HepG2 (cell line): ENCODE measurements around the gene E2F1. TPM values are rescaled to one million over a fixed set of nuclear protein-coding genes. Genes with fewer than 3 reads are reported as not detected.

Experiments
- AFF4 ChIP-seq: sonication (generic); formaldehyde crosslinking; IDR thresholded peaks from 2 replicates; pipeline ENCODE4 v1.4.0; 2020; ENCODE audit warnings: missing genetic modification reagents
- ARID3A ChIP-seq: IDR thresholded peaks from 2 replicates; pipeline ENCODE4 v1.6.1; 2012; ENCODE audit warnings: low read depth, low read length, improper control_type of control experiment
- DR1 ChIP-seq: sonication (generic); formaldehyde crosslinking; IDR thresholded peaks from 2 replicates; pipeline ENCODE4 v1.8.0; 2021; ENCODE audit warnings: mild to moderate bottlenecking, missing genetic modification reagents, inconsistent platforms
- EEA1 ChIP-seq: sonication (generic); formaldehyde crosslinking; IDR thresholded peaks from 2 replicates; pipeline ENCODE4 v1.5.1; 2020; ENCODE audit warnings: mild to moderate bottlenecking, missing genetic modification reagents, borderline replicate concordance
- GFI1 ChIP-seq: sonication (generic); formaldehyde crosslinking; IDR thresholded peaks from 2 replicates; pipeline ENCODE4 v1.5.0; 2020; ENCODE audit warnings: missing genetic modification reagents, mild to moderate bottlenecking, borderline replicate concordance
- HDAC6 ChIP-seq: fragments of 200-600 bp; sonication (generic); IDR thresholded peaks from 2 replicates; pipeline ENCODE4 v1.7.0; 2017; ENCODE audit warnings: mild to moderate bottlenecking, antibody characterized with exemption, low read length, low read depth
- HOXA7 ChIP-seq: sonication (generic); formaldehyde crosslinking; IDR thresholded peaks from 2 replicates; pipeline ENCODE4 v1.8.1; 2022; ENCODE audit warnings: mild to moderate bottlenecking, missing genetic modification reagents, moderate library complexity
- KAT7 ChIP-seq: IDR thresholded peaks from 2 replicates; pipeline ENCODE4 v1.6.1; 2018; ENCODE audit warnings: borderline replicate concordance, missing compliant biosample characterization
- LRRFIP1 ChIP-seq: sonication (generic); formaldehyde crosslinking; conservative IDR thresholded peaks from 2 replicates; pipeline ENCODE4 v1.4.0; 2020; ENCODE audit warnings: missing genetic modification reagents
- NONO ChIP-seq, 2 experiments: fragments of 450-650 bp in 1 of 2; sonication (generic) in 1 of 2; formaldehyde crosslinking in 1 of 2; IDR thresholded peaks in 1 of 2; conservative IDR thresholded peaks in 1 of 2; 2 replicates each; pipeline versions ENCODE4 v1.6.1 to v1.8.0; 2017 to 2022; ENCODE audit warnings: mild to moderate bottlenecking in 1 of 2, missing genetic modification reagents in 1 of 2, moderate library complexity in 1 of 2
- NR0B2 ChIP-seq: sonication (generic); formaldehyde crosslinking; IDR thresholded peaks from 2 replicates; pipeline ENCODE4 v1.4.0; 2020; ENCODE audit warnings: mild to moderate bottlenecking, missing genetic modification reagents
- XBP1 ChIP-seq: sonication (generic); formaldehyde crosslinking; IDR thresholded peaks from 2 replicates; pipeline ENCODE4 v1.5.0; 2020; ENCODE audit warnings: missing genetic modification reagents
- ZFP1 ChIP-seq: IDR thresholded peaks from 2 replicates; pipeline ENCODE4 v1.6.1; 2016
- ZNF124 ChIP-seq: sonication (generic); formaldehyde crosslinking; IDR thresholded peaks from 2 replicates; pipeline ENCODE4 v1.4.0; 2020; ENCODE audit warnings: missing genetic modification reagents
- ZNF282 ChIP-seq: fragments of 450-650 bp; IDR thresholded peaks from 2 replicates; pipeline ENCODE4 v1.6.1; 2018; ENCODE audit not compliant: partially characterized antibody
- ZNF331 ChIP-seq: sonication (generic); formaldehyde crosslinking; IDR thresholded peaks from 2 replicates; pipeline ENCODE4 v1.4.0; 2020; ENCODE audit warnings: missing genetic modification reagents
- ZNF451 ChIP-seq: sonication (generic); formaldehyde crosslinking; IDR thresholded peaks from 2 replicates; pipeline ENCODE4 v1.5.0; 2020; ENCODE audit warnings: mild to moderate bottlenecking, missing genetic modification reagents
- ZNF484 ChIP-seq: sonication (generic); formaldehyde crosslinking; IDR thresholded peaks from 2 replicates; pipeline ENCODE4 v1.5.1; 2020; ENCODE audit warnings: mild to moderate bottlenecking, low read depth, missing genetic modification reagents, borderline replicate concordance
- ZNF572 ChIP-seq: sonication (generic); formaldehyde crosslinking; IDR thresholded peaks from 2 replicates; pipeline ENCODE4 v1.5.1; 2020; ENCODE audit warnings: mild to moderate bottlenecking, missing genetic modification reagents
- ZNF598 ChIP-seq: sonication (generic); formaldehyde crosslinking; IDR thresholded peaks from 2 replicates; pipeline ENCODE4 v1.5.1; 2020; ENCODE audit warnings: mild to moderate bottlenecking, missing genetic modification reagents, borderline replicate concordance
- ZNF670 ChIP-seq: sonication (generic); formaldehyde crosslinking; IDR thresholded peaks from 2 replicates; pipeline ENCODE4 v1.8.0; 2022; ENCODE audit warnings: mild to moderate bottlenecking, missing genetic modification reagents, borderline replicate concordance
- ZNF720 ChIP-seq: sonication (generic); formaldehyde crosslinking; IDR thresholded peaks from 2 replicates; pipeline ENCODE4 v1.4.0; 2020; ENCODE audit warnings: missing genetic modification reagents
- ZNF850 ChIP-seq: sonication (generic); formaldehyde crosslinking; conservative IDR thresholded peaks from 2 replicates; pipeline ENCODE4 v1.9.0; 2021; ENCODE audit warnings: mild to moderate bottlenecking, missing genetic modification reagents
- polyA plus RNA-seq, 8 experiments: library from polyadenylated mRNA; depleted of rRNA in 3 of 8; stranded (reverse) in 7 of 8; unstranded in 1 of 8; fragments of >200 nt; fragmentation: Illumina TruSeq in 4 of 8; extraction: Trizol in 4 of 8; gene quantifications; 2 replicates each; pipeline versions ENCODE4 v1.2.1 to v1.2.3, GENCODE V29; 2011 to 2016; ENCODE audit warnings: low read depth in 4 of 8, missing spikeins in 1 of 8, mixed read lengths in 1 of 8; ENCODE audit not compliant: insufficient read depth in 1 of 8
- total RNA-seq, 5 experiments: library from RNA; depleted of rRNA; stranded (reverse); fragments of >200 nt; fragmentation: Illumina TruSeq; extraction: Trizol; gene quantifications; 2 replicates each; pipeline ENCODE4 v1.2.3, GENCODE V29; 2016; ENCODE audit warnings: low read depth in 1 of 5

E2F1 gene
- total and polyA plus RNA-seq, 2 of the 13 experiments (the other 11 are each of a cell fraction or from before 2014, with no cell fraction given): 25.5 to 39.4 TPM

GRCh38 chr20:33731693-33732165 is 45.5 kb upstream of the E2F1 start, which contains the start of gene ZNF341 (continued):
- TF ChIP-seq ZNF572 (CRISPR knock-in tag) (0 out of 2 replicates have a peak, but pooled peaks have one; percentile 48), ZNF598 (peak; percentile 71; the same call in 1 of the 2 replicates), ZNF331 (CRISPR knock-in tag) (peak; percentile 6; the same call in 1 of the 2 replicates), GFI1 (no peak), LRRFIP1 (CRISPR knock-in tag) (0 out of 2 replicates have a peak, but pooled peaks have one; percentile 83), AFF4 (CRISPR knock-in tag) (no peak), KAT7 (CRISPR knock-in tag) (peak; percentile 95; the same call in 1 of the 2 replicates), ARID3A (no peak), ZFP1 (CRISPR knock-in tag) (peak; percentile 43; the same call in 1 of the 2 replicates), ZNF720 (CRISPR knock-in tag) (no peak), ZNF850 (no peak), ZNF124 (peak; percentile 96), EEA1 (no peak), NONO (IDR thresholded peaks at IDR 0.05) (no peak), NONO (CRISPR knock-in tag; conservative IDR thresholded peaks at IDR 0.05) (peak; percentile 60; the same call in 1 of the 2 replicates), XBP1 (CRISPR knock-in tag) (no peak), HOXA7 (CRISPR knock-in tag) (no peak), ZNF451 (0 out of 2 replicates have a peak, but pooled peaks have one; percentile 20), ZNF484 (CRISPR knock-in tag) (no peak), ZNF282 (no peak), DR1 (CRISPR knock-in tag) (no peak), NR0B2 (CRISPR knock-in tag) (no peak), ZNF670 (CRISPR knock-in tag) (no peak), HDAC6 (no peak)
